Uterus (tissue), 4 donors: ENCODE measurements around the gene OIP5. TPM values are rescaled to one million over a fixed set of nuclear protein-coding genes. Genes with fewer than 3 reads are reported as not detected.

Experiments
- DNase-seq, 2 donors: peaks; one replicate each; pipeline ENCODE4 v3.0.0-alpha.2; 2019 to 2020
- H3K27ac ChIP-seq, 2 donors: fragments of 200-600 bp; sonication (generic); 1 replicate in 1 of 2; 2 replicates in 1 of 2; pipeline ENCODE4 v1.5.1; 2016 to 2018
- H3K27me3 ChIP-seq, 2 donors: fragments of 200-600 bp; sonication (generic); one replicate each; pipeline ENCODE4 v1.5.1; 2018 to 2019; ENCODE audit warnings: control low read depth in 1 of 2
- H3K36me3 ChIP-seq, 2 donors: fragments of 200-600 bp; sonication (generic); one replicate each; pipeline ENCODE4 v1.5.1; 2019; ENCODE audit warnings: control low read depth in 1 of 2
- H3K4me1 ChIP-seq, 2 donors: fragments of 200-600 bp; sonication (generic); one replicate each; pipeline ENCODE4 v1.5.1; 2018 to 2019; ENCODE audit warnings: control low read depth in 1 of 2
- H3K4me3 ChIP-seq, 2 donors: fragments of 200-600 bp; sonication (generic); 1 replicate in 1 of 2; 2 replicates in 1 of 2; pipeline ENCODE4 v1.5.1; 2018 to 2019; ENCODE audit warnings: mild to moderate bottlenecking in 1 of 2
- H3K9me3 ChIP-seq, 2 donors: fragments of 200-600 bp; sonication (generic); one replicate each; pipeline ENCODE4 v1.5.1; 2019; ENCODE audit warnings: control low read depth in 1 of 2
- POLR2A ChIP-seq, 2 donors: fragments of 450-650 bp; IDR thresholded peaks; one replicate each; pipeline ENCODE4 v1.6.1; 2016; ENCODE audit warnings: antibody characterized with exemption in 2 of 2, mild to moderate bottlenecking in 1 of 2, moderate library complexity in 1 of 2
- intact Hi-C: fragments of 100-400 bp; cut with DNase I; formaldehyde crosslinking; loops from one replicate; pipeline ENCODE4 v1.15.1; 2023; ENCODE audit warnings: low total_unique reads
- total RNA-seq, 4 donors: library from RNA; depleted of rRNA in 3 of 4; stranded (reverse); fragments of >200 nt in 3 of 4; gene quantifications; one replicate each; pipeline versions ENCODE4 v1.1.0 to v1.2.4, GENCODE V29; 2014 to 2023
- TF ChIP-seq, protein P1 (sequence below), 4 experiments: fragments of 200-600 bp in 2 of 4; fragments of 450-650 bp in 2 of 4; sonication (generic) in 2 of 4; IDR thresholded peaks; one replicate each; pipeline ENCODE4 v1.5.1; 2016 to 2019; ENCODE audit warnings: antibody characterized with exemption in 4 of 4, mild to moderate bottlenecking in 2 of 4, moderate library complexity in 1 of 4
- donor health status: DM: yes; HTN: yes; CAD: no.

OIP5 gene
- total RNA-seq, 4 donors from 2014 or later: 11.0 TPM; not detected in 3

DNA sequence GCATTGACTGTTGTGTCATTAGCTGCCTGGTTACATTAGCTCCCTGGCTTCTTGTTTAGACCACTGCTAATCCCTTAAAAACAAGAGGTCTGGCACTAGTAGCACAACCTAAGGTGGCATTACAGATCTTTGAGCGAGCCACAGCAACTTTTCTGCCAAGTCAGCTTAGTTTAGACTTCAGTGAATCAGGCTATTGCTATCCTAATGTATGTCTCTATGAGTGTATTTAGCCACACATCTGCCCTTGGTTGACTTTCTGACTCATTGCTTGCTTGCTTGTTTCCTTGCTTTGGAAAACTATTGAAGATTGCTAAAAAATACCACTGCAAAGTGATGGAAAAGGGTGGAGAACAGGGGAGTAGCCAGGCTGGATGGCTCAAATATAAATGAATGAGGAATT is 51.2 kb downstream of the OIP5 start:
- no peak overlapping the region for H3K27ac ChIP-seq
- TF ChIP-seq, protein P1, sequence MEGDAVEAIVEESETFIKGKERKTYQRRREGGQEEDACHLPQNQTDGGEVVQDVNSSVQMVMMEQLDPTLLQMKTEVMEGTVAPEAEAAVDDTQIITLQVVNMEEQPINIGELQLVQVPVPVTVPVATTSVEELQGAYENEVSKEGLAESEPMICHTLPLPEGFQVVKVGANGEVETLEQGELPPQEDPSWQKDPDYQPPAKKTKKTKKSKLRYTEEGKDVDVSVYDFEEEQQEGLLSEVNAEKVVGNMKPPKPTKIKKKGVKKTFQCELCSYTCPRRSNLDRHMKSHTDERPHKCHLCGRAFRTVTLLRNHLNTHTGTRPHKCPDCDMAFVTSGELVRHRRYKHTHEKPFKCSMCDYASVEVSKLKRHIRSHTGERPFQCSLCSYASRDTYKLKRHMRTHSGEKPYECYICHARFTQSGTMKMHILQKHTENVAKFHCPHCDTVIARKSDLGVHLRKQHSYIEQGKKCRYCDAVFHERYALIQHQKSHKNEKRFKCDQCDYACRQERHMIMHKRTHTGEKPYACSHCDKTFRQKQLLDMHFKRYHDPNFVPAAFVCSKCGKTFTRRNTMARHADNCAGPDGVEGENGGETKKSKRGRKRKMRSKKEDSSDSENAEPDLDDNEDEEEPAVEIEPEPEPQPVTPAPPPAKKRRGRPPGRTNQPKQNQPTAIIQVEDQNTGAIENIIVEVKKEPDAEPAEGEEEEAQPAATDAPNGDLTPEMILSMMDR (IDR thresholded peaks at IDR 0.05): no peak
- no peak for TF ChIP-seq POLR2A (IDR thresholded peaks at IDR 0.05)
- no peak overlapping the region for H3K4me3 ChIP-seq
- H3K4me1 ChIP-seq: peaks cover 0 to 3% of the 10 kb centered on the region in 2 donors
- H3K9me3 ChIP-seq: no peaks in the 10 kb centered on the region
- no peak for DNase-seq
- no peaks in the 10 kb centered on the region for H3K27me3 ChIP-seq
- intact Hi-C loops: no loop called here
- H3K36me3 ChIP-seq: peaks cover 0 to 2% of the 10 kb centered on the region in 2 donors

DNA sequence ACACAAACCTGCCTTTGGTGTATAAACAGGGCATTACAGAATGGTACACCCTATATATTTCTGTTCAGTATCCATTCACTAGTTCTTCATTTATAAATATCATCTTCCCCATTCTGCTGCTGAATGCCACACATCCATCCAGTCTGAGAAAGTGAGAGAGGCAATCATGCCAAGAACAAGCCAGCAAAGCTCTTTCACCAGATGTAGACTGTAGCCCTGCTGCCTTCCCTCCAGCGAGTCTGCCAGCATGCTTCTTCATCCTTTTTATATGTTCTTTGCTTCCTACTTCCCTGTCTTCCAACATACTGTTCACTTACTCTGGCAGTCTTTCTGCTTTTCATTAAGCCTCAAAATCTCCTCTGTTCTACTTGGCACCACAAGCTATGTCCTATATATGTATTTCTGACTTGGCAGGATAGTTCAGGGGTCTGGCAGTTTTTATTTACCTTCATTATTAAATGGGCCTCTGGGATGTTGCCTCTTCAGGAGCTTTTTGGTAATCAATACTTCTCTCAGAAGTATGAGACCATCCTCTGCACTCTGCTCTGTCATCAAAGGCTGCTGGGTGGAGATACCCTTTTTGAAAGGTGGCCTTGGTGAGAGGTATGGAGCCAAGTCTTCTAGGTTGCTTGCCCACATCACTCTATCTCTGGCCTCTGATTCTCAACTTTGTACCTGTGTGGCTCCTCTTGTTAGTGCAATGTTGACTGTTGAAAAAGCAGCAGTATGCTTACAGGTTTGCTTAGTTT is 52.7 kb downstream of the OIP5 start:
- H3K36me3 ChIP-seq: no peaks in the 10 kb centered on the region
- intact Hi-C loops: no loop called here
- DNase-seq: no peak
- H3K4me1 ChIP-seq: no peaks in the 10 kb centered on the region
- H3K4me3 ChIP-seq: no peak overlapping the region
- no peak for TF ChIP-seq POLR2A (IDR thresholded peaks at IDR 0.05)
- TF ChIP-seq, protein P1 (IDR thresholded peaks at IDR 0.05): no peak
- no peak overlapping the region for H3K27ac ChIP-seq
- no peaks in the 10 kb centered on the region for H3K27me3 ChIP-seq
- no peaks in the 10 kb centered on the region for H3K9me3 ChIP-seq

DNA sequence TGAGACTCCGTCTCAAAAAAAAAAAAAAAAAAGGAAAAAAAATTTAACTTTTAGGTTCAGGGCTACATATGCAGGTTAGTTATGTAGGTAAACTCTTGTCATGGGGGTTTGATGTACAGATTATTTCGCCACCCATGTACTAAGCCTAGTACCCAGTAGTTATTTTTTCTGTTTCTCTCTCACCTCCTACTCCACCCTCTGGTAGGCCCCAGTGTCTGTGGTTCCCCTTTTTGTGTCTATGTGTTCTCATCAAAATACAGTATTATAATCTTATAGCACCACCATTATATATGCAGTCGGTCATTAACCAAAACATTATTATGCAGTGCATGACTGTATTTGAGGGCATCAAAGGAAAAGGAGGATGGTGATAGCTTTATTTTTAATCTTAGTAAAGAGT is 54.1 kb downstream of the OIP5 start:
- no peak for DNase-seq
- H3K36me3 ChIP-seq: no peaks in the 10 kb centered on the region
- TF ChIP-seq, protein P1 (IDR thresholded peaks at IDR 0.05): no peak
- no peak for TF ChIP-seq POLR2A (IDR thresholded peaks at IDR 0.05)

DNA sequence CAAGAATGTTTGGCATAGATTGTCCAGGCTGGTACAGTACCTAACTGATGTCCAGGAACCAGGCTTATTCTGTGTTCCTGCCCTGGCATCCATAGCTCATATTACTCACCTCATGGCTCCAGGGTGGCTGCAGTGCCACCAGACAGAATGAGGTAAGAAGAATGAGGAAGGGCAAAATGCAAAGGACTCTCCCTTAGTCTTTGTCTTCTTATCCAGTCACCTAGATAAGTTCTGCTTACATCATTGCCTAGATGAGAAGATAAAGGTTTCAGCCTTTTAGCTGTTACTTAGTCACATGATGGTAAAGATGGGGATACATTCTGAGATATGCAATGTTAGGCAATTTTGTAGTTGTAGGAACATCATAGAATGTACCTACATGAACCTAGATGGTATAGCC is 55.6 kb downstream of the OIP5 start:
- Histone ChIP-seq H3K27ac (no peak overlapping the region), H3K27me3 (no peaks in the 10 kb centered on the region), H3K36me3 (no peaks in the 10 kb centered on the region), H3K9me3 (no peaks in the 10 kb centered on the region), H3K4me3 (no peak overlapping the region), H3K4me1 (no peaks in the 10 kb centered on the region)
- no peak for TF ChIP-seq POLR2A (IDR thresholded peaks at IDR 0.05)
- TF ChIP-seq, protein P1 (IDR thresholded peaks at IDR 0.05): no peak
- intact Hi-C loops: no loop called here
- DNase-seq: no peak

More for the DNA sequence above, 54.1 kb downstream of the OIP5 start:
- H3K27me3 ChIP-seq: no peaks in the 10 kb centered on the region
- H3K27ac ChIP-seq: no peak overlapping the region
- H3K4me1 ChIP-seq: no peaks in the 10 kb centered on the region
- intact Hi-C loops: no loop called here
- H3K4me3 ChIP-seq: no peak overlapping the region
- H3K9me3 ChIP-seq: no peaks in the 10 kb centered on the region

DNA sequence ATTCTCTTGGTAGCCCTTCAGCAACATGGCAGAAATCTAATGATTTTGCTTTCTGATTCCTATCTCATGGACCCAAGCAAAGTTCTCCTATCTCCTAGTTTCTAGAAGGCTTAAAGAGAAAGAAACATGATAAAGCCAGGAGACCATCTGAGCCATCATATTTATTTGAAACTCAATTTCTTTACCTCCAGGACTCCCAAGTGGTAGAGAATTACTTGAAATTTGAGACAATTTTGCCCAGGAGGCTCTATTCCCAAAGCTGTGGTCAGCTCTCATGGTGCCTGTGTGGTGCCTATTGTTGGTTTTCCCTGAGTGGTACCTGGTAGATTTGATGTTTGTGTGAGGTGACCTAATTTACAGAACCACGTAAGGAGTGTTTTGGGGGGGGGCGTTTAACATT is 62.5 kb downstream of the OIP5 start:
- no peaks in the 10 kb centered on the region for H3K4me1 ChIP-seq
- no peaks in the 10 kb centered on the region for H3K9me3 ChIP-seq
- H3K36me3 ChIP-seq: no peaks in the 10 kb centered on the region
- TF ChIP-seq POLR2A (IDR thresholded peaks at IDR 0.05): no peak
- TF ChIP-seq, protein P1 (IDR thresholded peaks at IDR 0.05): no peak
- DNase-seq: no peak
- no peak overlapping the region for H3K27ac ChIP-seq
- H3K4me3 ChIP-seq: no peak overlapping the region
- intact Hi-C loops: no loop called here
- H3K27me3 ChIP-seq: no peaks in the 10 kb centered on the region
